MM.1S (cell line): ENCODE results near the gene SCFD2.

Experiments used
- DNase-seq: peaks from one replicate; pipeline ENCODE4 v3.0.0-alpha.2; 2015
- H2AFZ ChIP-seq: fragments of 300-600 bp; sonication (generic); 2 replicates; pipeline ENCODE4 v1.6.0; 2016; ENCODE audit warnings: antibody characterized with exemption, low read length
- H3F3A ChIP-seq: fragments of 300-600 bp; sonication (generic); 2 replicates; pipeline ENCODE4 v1.6.1; 2016; ENCODE audit warnings: mild to moderate bottlenecking, antibody characterized with exemption, low read length, moderate library complexity, mixed read lengths; ENCODE audit not compliant: insufficient read depth
- H3K27ac ChIP-seq: fragments of 300-600 bp; sonication (generic); 2 replicates; pipeline ENCODE4 v1.5.1; 2016; ENCODE audit warnings: mild to moderate bottlenecking, low read length
- H3K27me3 ChIP-seq: fragments of 300-600 bp; sonication (generic); replicated peaks from 2 replicates; pipeline ENCODE4 v1.6.0; 2016; ENCODE audit warnings: low read length; ENCODE audit not compliant: insufficient read depth
- H3K36me3 ChIP-seq: fragments of 300-600 bp; sonication (generic); replicated peaks from 2 replicates; pipeline ENCODE4 v1.6.1; 2016; ENCODE audit warnings: mild to moderate bottlenecking, low read length, mixed read lengths; ENCODE audit not compliant: insufficient read depth
- H3K4me1 ChIP-seq: fragments of 300-600 bp; sonication (generic); 2 replicates; pipeline ENCODE4 v1.6.1; 2016; ENCODE audit warnings: low read length, mixed read lengths
- H3K4me2 ChIP-seq: fragments of 300-600 bp; sonication (generic); 2 replicates; pipeline ENCODE4 v1.6.0; 2016; ENCODE audit warnings: low read depth, low read length
- H3K4me3 ChIP-seq: fragments of 300-600 bp; sonication (generic); 2 replicates; pipeline ENCODE4 v1.5.1; 2016; ENCODE audit warnings: low read length, mixed read lengths
- H3K79me2 ChIP-seq: fragments of 300-600 bp; sonication (generic); 2 replicates; pipeline ENCODE4 v1.6.1; 2016; ENCODE audit warnings: mixed run types, low read length, mixed read lengths
- H3K9ac ChIP-seq: fragments of 300-600 bp; sonication (generic); 2 replicates; pipeline ENCODE4 v1.6.1; 2016; ENCODE audit warnings: low read length, mixed read lengths
- H3K9me2 ChIP-seq: fragments of 300-600 bp; sonication (generic); replicated peaks from 2 replicates; pipeline ENCODE4 v1.6.1; 2016; ENCODE audit warnings: mild to moderate bottlenecking, low read length, mixed read lengths; ENCODE audit not compliant: insufficient read depth
- H3K9me3 ChIP-seq: fragments of 300-600 bp; sonication (generic); replicated peaks from 2 replicates; pipeline ENCODE4 v1.6.1; 2016; ENCODE audit warnings: mild to moderate bottlenecking, low read length, mixed read lengths; ENCODE audit not compliant: insufficient read depth
- H4K20me1 ChIP-seq: fragments of 300-600 bp; sonication (generic); 2 replicates; pipeline ENCODE4 v1.6.1; 2016; ENCODE audit warnings: mild to moderate bottlenecking, low read length, moderate library complexity, mixed read lengths; ENCODE audit not compliant: insufficient read depth
- CTCF ChIP-seq: fragments of 300-600 bp; sonication (generic); IDR thresholded peaks from 2 replicates; pipeline ENCODE4 v1.5.1; 2016; ENCODE audit warnings: antibody characterized with exemption, low read length, mixed read lengths
- EZH2 ChIP-seq: fragments of 300-600 bp; sonication (generic); optimal IDR thresholded peaks from 2 replicates; pipeline ENCODE3; 2017; ENCODE audit warnings: low read depth, mild to moderate bottlenecking, antibody characterized with exemption, low read length, mixed read lengths
- EZH2phosphoT487 ChIP-seq: fragments of 300-600 bp; sonication (generic); IDR thresholded peaks from 2 replicates; pipeline ENCODE4 v1.6.1; 2018; ENCODE audit warnings: antibody characterized with exemption, low read length

The SCFD2 gene

GRCh38 chr4:53119680-53120079 lies 246.2 kb downstream of the SCFD2 start:
- H3K4me2 ChIP-seq, result no peak overlapping the region
- H4K20me1 ChIP-seq, result no peaks in the 10 kb centered on the region
- no peak for DNase-seq
- no peaks in the 10 kb centered on the region for H3K27me3 ChIP-seq
- no peak overlapping the region for H2AFZ ChIP-seq
- H3K36me3 ChIP-seq, result no peaks in the 10 kb centered on the region
- no peaks in the 10 kb centered on the region for H3K79me2 ChIP-seq
- H3K9ac ChIP-seq, result no peak overlapping the region
- H3K9me2 ChIP-seq, result no peaks in the 10 kb centered on the region
- H3K27ac ChIP-seq, result no peak overlapping the region
- H3F3A ChIP-seq, result no peaks in the 10 kb centered on the region
- H3K9me3 ChIP-seq, result no peaks in the 10 kb centered on the region
- no peaks in the 10 kb centered on the region for H3K4me1 ChIP-seq
- no peak for TF ChIP-seq EZH2phosphoT487
- TF ChIP-seq CTCF, result no peak
- no peak for TF ChIP-seq EZH2
- no peak overlapping the region for H3K4me3 ChIP-seq

DNA sequence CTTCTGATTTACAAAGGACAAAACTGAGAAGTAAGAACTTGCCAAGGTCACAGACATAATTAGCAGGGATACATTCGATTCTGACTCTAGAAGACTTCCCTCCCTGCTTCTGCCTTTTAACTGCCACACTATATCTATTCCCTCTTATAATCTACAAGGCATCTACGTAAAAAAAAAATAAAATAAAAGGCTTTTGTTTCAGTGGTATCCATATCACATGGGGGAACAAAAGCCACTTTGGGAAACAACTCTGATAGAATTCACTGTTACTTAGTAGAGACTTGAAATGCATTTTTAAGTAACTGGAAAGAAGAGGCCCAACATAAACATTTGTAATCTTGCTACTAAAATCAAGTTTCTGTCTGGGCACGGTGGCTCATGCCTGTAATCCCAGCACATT lies 247.2 kb downstream of the SCFD2 start:
- Histone ChIP-seq H3K36me3 (no peaks in the 10 kb centered on the region), H3K4me3 (no peak overlapping the region), H3K79me2 (no peaks in the 10 kb centered on the region), H2AFZ (no peak overlapping the region), H3F3A (no peaks in the 10 kb centered on the region), H4K20me1 (no peaks in the 10 kb centered on the region), H3K27me3 (no peaks in the 10 kb centered on the region), H3K9me2 (no peaks in the 10 kb centered on the region), H3K9me3 (no peaks in the 10 kb centered on the region), H3K9ac (no peak overlapping the region), H3K4me1 (no peaks in the 10 kb centered on the region), H3K27ac (no peak overlapping the region), H3K4me2 (no peak overlapping the region)
- no peak for TF ChIP-seq CTCF
- DNase-seq, result no peak

DNA sequence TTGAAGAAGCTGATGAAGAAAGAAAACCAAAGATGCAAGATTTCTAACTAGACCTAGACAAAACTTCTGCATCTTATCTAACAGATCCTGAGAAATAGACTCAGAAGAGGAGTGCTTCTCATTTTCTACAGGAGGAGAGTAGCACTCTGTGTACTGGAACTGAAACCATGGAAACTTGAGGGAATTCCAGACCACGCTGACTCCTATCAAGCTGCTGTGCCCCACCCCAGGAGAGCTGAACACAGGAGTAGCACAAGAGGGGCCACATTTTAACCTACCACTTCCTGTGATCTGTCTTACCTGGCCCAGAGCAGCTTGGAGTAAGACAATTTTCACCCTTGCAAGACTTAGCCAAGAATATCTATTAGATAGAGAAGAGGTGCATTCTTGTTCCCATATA lies 248.9 kb downstream of the SCFD2 start:
- Histone ChIP-seq H3K9me2 (no peaks in the 10 kb centered on the region), H3K36me3 (no peaks in the 10 kb centered on the region), H3K4me1 (no peaks in the 10 kb centered on the region), H3K27ac (no peak overlapping the region), H3K4me3 (no peak overlapping the region), H3K4me2 (no peak overlapping the region), H3K9me3 (no peaks in the 10 kb centered on the region), H3K79me2 (no peaks in the 10 kb centered on the region), H3K9ac (no peak overlapping the region), H2AFZ (no peak overlapping the region), H3K27me3 (no peaks in the 10 kb centered on the region), H4K20me1 (no peaks in the 10 kb centered on the region), H3F3A (no peaks in the 10 kb centered on the region)
- DNase-seq, result no peak
- TF ChIP-seq EZH2phosphoT487 (no peak), CTCF (no peak), EZH2 (no peak)
